Measurements from ENCODE around the gene VWA3A. TPM values are rescaled to one million over a fixed set of nuclear protein-coding genes. Genes with fewer than 3 reads are reported as not detected.
"Not testable (repeated sequence)": the region's sequence is repeated elsewhere in the genome, so short reads cannot be mapped to it uniquely, and the experiment has no call there.

The VWA3A gene
- polyA plus RNA-seq, 3 donors, result 2.5 to 5.3 (median 3.8) TPM

DNA sequence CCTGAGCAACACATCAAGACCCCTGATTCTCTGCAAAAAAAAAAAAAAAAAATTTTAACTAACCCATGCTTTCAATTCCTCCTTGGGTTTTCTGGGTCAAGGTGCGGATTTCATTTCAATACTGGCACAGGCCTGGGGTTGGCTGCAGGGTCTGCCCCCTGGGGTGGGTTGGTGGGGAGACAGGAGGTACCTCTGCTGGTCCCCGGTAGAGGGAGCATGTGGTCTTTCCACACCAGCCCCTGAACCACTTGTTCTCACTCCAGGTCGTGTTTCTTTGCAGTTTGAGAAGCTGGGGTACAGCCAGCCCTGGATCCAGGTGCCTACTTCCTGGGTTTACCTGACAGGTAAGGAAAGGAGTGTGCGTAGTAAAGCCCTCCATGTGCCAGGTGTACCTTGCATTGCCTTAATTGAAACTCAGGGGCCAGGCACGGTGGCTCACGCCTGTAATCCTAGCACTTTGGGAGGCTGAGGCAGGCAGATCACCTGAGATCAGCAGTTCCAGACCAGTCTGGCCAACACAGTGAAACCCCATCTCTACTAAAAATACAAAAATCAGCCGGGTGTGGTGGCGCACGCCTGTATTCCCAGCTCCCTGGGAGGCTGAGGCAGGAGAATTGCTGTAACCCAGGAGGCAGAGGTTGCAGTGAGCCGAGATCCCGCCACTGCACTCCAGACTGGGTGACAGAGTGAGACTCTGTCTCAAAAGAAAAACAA is 91.7 kb downstream of the VWA3A start:
- no peak for DNase-seq

GRCh38 chr16:22184615-22184968 is 92.3 kb downstream of the VWA3A start:
- DNase-seq, result no peak

- DNase-seq, result no peak
These were observed 94.2 kb downstream of the VWA3A start for GRCh38 chr16:22186517-22186916.

- DNase-seq, result no peak
These were observed 95.9 kb downstream of the VWA3A start for GRCh38 chr16:22188267-22188594.

- peak; percentile 77 for DNase-seq
These were observed 96.5 kb downstream of the VWA3A start for GRCh38 chr16:22188595-22189442.

DNA sequence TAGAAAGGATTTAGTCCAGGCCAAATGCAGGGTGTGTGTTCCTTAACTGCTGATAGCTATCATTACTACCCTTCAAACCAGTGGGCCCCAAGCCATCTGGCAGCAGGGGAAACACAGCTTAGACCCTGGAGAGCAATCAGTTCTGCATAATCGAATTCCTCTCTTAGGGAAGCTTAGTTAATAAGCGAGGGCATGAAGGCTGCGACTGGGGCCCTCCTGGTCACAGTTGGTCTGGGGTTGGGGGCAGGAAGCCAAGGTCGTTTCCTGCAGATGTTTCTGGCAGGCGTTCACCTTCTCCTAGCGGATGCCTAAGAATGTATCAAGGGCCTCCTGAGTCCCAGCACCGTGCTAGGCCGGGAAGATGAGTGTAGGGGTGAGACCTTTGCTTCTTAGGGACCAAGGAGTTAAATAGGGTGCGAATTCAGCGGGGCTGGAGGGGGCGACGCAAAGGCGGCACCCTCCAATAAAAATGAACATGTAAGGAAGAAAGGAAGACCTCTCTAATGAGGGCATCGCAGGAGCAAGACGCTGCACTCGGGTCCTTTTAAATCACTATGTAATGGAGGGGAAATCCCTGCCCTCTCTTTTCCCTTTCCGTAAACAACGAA is 97.2 kb downstream of the VWA3A start:
- DNase-seq, result no peak

DNA sequence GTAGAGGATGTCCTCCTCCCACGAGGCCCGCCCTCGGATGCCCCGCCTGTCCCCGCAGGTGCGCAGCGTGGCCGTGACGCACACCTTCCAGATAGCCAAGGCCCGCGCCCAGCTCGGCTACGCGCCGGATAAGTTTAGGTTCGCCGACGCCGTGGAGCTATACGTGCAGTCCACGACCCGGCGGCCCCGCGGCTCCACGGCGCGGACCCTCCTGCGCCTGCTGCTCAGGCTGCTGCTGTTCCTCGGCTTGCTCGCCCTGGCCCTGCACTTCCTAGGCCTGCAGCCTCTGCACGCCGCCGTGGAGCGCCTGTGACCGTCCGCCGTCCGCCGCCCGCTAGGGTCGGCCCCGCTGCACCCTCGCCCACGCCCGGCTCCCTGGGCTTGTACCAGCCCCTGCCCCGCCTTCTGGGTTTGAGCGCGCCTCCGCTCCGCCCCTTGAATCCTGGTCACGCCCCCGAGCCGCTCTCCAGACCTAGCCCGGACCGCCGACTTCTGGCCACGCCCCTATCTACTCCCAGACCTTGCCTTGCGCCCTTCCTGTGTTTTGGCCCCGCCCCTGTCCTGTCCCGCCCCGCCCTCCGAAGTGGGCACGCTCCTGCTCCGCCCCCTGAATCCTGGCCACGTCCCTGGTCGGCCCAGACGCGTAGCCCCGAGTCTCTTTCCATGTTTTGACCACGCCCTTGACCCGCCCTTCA is 97.9 kb downstream of the VWA3A start:
- no peak for DNase-seq

GRCh38 chr16:22190776-22191531 is 98.6 kb downstream of the VWA3A start:
- peak; percentile 99 for DNase-seq

- no peak for DNase-seq
These were observed 99.4 kb downstream of the VWA3A start for GRCh38 chr16:22191532-22192260.

GRCh38 chr16:22192261-22193062 is 100.1 kb downstream of the VWA3A start:
- peak; percentile 61 for DNase-seq

GRCh38 chr16:22193063-22193411 is 100.7 kb downstream of the VWA3A start:
- no peak for DNase-seq

- no peak for DNase-seq
These were observed 102.5 kb downstream of the VWA3A start for GRCh38 chr16:22194707-22195444.

- DNase-seq, result no peak
These were observed 103.0 kb downstream of the VWA3A start for GRCh38 chr16:22195445-22195694.

- DNase-seq, result peak; percentile 92
These were observed 103.6 kb downstream of the VWA3A start for GRCh38 chr16:22195695-22196558.

GRCh38 chr16:22196559-22197168 is 104.3 kb downstream of the VWA3A start:
- DNase-seq, result not testable (repeated sequence)

GRCh38 chr16:22198547-22199293 is 106.4 kb downstream of the VWA3A start:
- no peak for DNase-seq

- DNase-seq, result no peak
These were observed 109.9 kb downstream of the VWA3A start for GRCh38 chr16:22202261-22202637.

DNA sequence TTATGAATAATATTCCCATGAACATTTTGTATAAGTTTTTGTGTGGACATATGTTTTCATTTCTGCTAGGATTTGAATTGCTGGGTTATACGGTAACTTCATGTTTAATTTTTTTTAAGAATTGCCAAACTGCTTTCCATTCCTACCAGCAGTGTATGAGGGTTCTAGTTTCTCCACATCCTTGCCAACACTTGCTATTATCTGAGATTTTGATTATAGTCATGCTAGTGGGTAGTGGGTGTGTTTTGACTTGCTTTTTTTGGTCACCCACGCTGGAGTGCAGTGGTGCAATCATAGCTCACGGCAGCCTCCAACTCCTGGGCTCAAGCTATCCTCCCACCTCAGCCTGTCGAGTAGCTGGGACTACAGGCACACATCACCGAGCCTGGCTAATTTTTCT is 110.8 kb downstream of the VWA3A start:
- DNase-seq, result no peak

Data from renal pelvis (tissue), 4 donors.